ENCODE data around the gene TIPARP. TPM values are rescaled to one million over a fixed set of nuclear protein-coding genes. Genes with fewer than 3 reads are reported as not detected.

TIPARP gene
- total RNA-seq, 3 donors from 2014 or later (not counting 1 experiment from before 2014, with no cell fraction given) = 129 to 249 (median 147) TPM

- ATAC-seq = no peak
These were observed 72.7 kb downstream of the TIPARP start for GRCh38 chr3:156747046-156747445.

GRCh38 chr3:156749244-156749643, 74.9 kb downstream of the TIPARP start:
- TF ChIP-seq CTCF (IDR thresholded peaks at IDR 0.05) = no peak
- no peak for ATAC-seq
- Histone ChIP-seq H3K27me3 (ENCODE audit: control insufficient read depth, insufficient read depth, low read length) (peaks cover 2% of the 10 kb centered on the region), H3K9me3 (ENCODE audit: control insufficient read depth, insufficient read depth, low read length) (no peaks in the 10 kb centered on the region), H3K4me1 (ENCODE audit: control insufficient read depth, insufficient read depth, low read length) (no peaks in the 10 kb centered on the region), H3K27ac (ENCODE audit: low read length) (no peak overlapping the region), H3K4me3 (ENCODE audit: low read length) (no peak overlapping the region), H3K36me3 (ENCODE audit: control insufficient read depth, insufficient read depth, low read length) (no peaks in the 10 kb centered on the region)
- H3K27me3 Mint-ChIP-seq (ENCODE audit: low read depth in 2 of 2) = peaks cover 23 to 29% of the 10 kb centered on the region in 2 donors
- intact Hi-C loops (cut with micrococcal nuclease) = no loop called here
- H3K9me3 Mint-ChIP-seq = peaks cover 0 to 3% of the 10 kb centered on the region in 2 donors
- no peak overlapping the region for H3K27ac Mint-ChIP-seq
- WGBS (ENCODE audit: insufficient coverage) = 88% methylated on average over 5 of the region's 5 CpGs
- no peaks in the 10 kb centered on the region for H3K4me1 Mint-ChIP-seq
- H3K4me3 Mint-ChIP-seq = no peak overlapping the region
- H3K36me3 Mint-ChIP-seq = peaks cover 7% of the 10 kb centered on the region
- DNase-seq = no peak

More at GRCh38 chr3:156747046-156747445, 72.7 kb downstream of the TIPARP start:
- Mint-ChIP-seq H3K27me3 (ENCODE audit: low read depth in 2 of 2) (peaks cover 22 to 25% of the 10 kb centered on the region in 2 donors), H3K27ac (no peak overlapping the region), H3K4me1 (no peaks in the 10 kb centered on the region), H3K9me3 (peaks cover 0 to 3% of the 10 kb centered on the region in 2 donors), H3K4me3 (no peak overlapping the region), H3K36me3 (peaks cover 7% of the 10 kb centered on the region)
- Histone ChIP-seq H3K9me3 (ENCODE audit: control insufficient read depth, insufficient read depth, low read length) (no peaks in the 10 kb centered on the region), H3K27me3 (ENCODE audit: control insufficient read depth, insufficient read depth, low read length) (peaks cover 2% of the 10 kb centered on the region), H3K36me3 (ENCODE audit: control insufficient read depth, insufficient read depth, low read length) (no peaks in the 10 kb centered on the region), H3K27ac (ENCODE audit: low read length) (no peak overlapping the region), H3K4me3 (ENCODE audit: low read length) (no peak overlapping the region), H3K4me1 (ENCODE audit: control insufficient read depth, insufficient read depth, low read length) (no peaks in the 10 kb centered on the region)
- intact Hi-C loops (cut with micrococcal nuclease) = no loop called here
- TF ChIP-seq CTCF (IDR thresholded peaks at IDR 0.05) = no peak
- no peak for DNase-seq
- WGBS (ENCODE audit: insufficient coverage) = 60% methylated on average over 1 of the region's 1 CpG

GRCh38 chr3:156750191-156750873, 75.9 kb downstream of the TIPARP start:
- H3K27me3 ChIP-seq (ENCODE audit: control insufficient read depth, insufficient read depth, low read length) = peaks cover 2% of the 10 kb centered on the region
- no peak for TF ChIP-seq CTCF (IDR thresholded peaks at IDR 0.05)
- ATAC-seq (no peak), DNase-seq (no peak)
- no peaks in the 10 kb centered on the region for H3K4me1 Mint-ChIP-seq
- H3K27ac Mint-ChIP-seq = no peak overlapping the region
- H3K9me3 ChIP-seq (ENCODE audit: control insufficient read depth, insufficient read depth, low read length) = no peaks in the 10 kb centered on the region
- H3K36me3 ChIP-seq (ENCODE audit: control insufficient read depth, insufficient read depth, low read length) = no peaks in the 10 kb centered on the region
- H3K4me3 ChIP-seq (ENCODE audit: low read length) = no peak overlapping the region
- H3K27me3 Mint-ChIP-seq (ENCODE audit: low read depth in 2 of 2) = peaks cover 20 to 36% of the 10 kb centered on the region in 2 donors
- H3K9me3 Mint-ChIP-seq = peaks cover 0 to 3% of the 10 kb centered on the region in 2 donors
- no peak overlapping the region for H3K27ac ChIP-seq (ENCODE audit: low read length)
- intact Hi-C loops (cut with micrococcal nuclease) = no loop called here
- H3K4me1 ChIP-seq (ENCODE audit: control insufficient read depth, insufficient read depth, low read length) = no peaks in the 10 kb centered on the region
- peaks cover 7% of the 10 kb centered on the region for H3K36me3 Mint-ChIP-seq
- H3K4me3 Mint-ChIP-seq = no peak overlapping the region
- WGBS (ENCODE audit: insufficient coverage) = 49% methylated on average over 3 of the region's 3 CpGs

GRCh38 chr3:156750874-156751245, 76.5 kb downstream of the TIPARP start:
- no peak overlapping the region for H3K4me3 ChIP-seq (ENCODE audit: low read length)
- Mint-ChIP-seq H3K27me3 (ENCODE audit: low read depth in 2 of 2) (peaks cover 20 to 36% of the 10 kb centered on the region in 2 donors), H3K36me3 (peaks cover 7% of the 10 kb centered on the region), H3K4me1 (no peaks in the 10 kb centered on the region), H3K4me3 (no peak overlapping the region), H3K9me3 (peaks cover 0 to 3% of the 10 kb centered on the region in 2 donors), H3K27ac (no peak overlapping the region)
- 83% methylated on average over 4 of the region's 4 CpGs for WGBS (ENCODE audit: insufficient coverage)
- ATAC-seq = no peak
- H3K27me3 ChIP-seq (ENCODE audit: control insufficient read depth, insufficient read depth, low read length) = peaks cover 2% of the 10 kb centered on the region
- H3K9me3 ChIP-seq (ENCODE audit: control insufficient read depth, insufficient read depth, low read length) = no peaks in the 10 kb centered on the region
- H3K36me3 ChIP-seq (ENCODE audit: control insufficient read depth, insufficient read depth, low read length) = no peaks in the 10 kb centered on the region
- intact Hi-C loops (cut with micrococcal nuclease) = no loop called here
- H3K27ac ChIP-seq (ENCODE audit: low read length) = no peak overlapping the region
- no peaks in the 10 kb centered on the region for H3K4me1 ChIP-seq (ENCODE audit: control insufficient read depth, insufficient read depth, low read length)
- DNase-seq = no peak
- TF ChIP-seq CTCF (IDR thresholded peaks at IDR 0.05) = no peak
